ENCODE measurements around the gene GRIK4.

GRIK4 gene

DNA sequence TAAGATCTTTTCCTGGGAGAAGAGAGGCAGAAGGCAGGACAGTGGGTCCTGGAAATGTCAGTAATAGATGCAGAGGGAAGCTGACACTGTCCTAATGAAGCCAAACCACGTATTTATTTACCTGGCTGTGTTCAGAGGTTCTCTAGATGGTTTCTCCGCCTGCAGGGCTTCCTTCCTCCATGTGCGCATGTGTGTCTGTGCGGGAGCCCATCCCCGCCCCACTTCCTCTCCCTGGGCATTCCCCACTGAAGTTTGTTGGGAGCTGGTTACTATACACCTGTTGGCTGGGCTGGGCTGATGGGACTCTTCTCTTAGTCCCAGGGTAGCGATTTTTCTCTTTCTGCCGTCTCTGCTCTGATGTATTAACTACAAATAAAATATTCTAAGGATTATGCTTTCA is 307.5 kb downstream of the GRIK4 start:
- no peak for FAIRE-seq
- DNase-seq (ENCODE audit: insufficient read length, low spot score) = no peak

DNA sequence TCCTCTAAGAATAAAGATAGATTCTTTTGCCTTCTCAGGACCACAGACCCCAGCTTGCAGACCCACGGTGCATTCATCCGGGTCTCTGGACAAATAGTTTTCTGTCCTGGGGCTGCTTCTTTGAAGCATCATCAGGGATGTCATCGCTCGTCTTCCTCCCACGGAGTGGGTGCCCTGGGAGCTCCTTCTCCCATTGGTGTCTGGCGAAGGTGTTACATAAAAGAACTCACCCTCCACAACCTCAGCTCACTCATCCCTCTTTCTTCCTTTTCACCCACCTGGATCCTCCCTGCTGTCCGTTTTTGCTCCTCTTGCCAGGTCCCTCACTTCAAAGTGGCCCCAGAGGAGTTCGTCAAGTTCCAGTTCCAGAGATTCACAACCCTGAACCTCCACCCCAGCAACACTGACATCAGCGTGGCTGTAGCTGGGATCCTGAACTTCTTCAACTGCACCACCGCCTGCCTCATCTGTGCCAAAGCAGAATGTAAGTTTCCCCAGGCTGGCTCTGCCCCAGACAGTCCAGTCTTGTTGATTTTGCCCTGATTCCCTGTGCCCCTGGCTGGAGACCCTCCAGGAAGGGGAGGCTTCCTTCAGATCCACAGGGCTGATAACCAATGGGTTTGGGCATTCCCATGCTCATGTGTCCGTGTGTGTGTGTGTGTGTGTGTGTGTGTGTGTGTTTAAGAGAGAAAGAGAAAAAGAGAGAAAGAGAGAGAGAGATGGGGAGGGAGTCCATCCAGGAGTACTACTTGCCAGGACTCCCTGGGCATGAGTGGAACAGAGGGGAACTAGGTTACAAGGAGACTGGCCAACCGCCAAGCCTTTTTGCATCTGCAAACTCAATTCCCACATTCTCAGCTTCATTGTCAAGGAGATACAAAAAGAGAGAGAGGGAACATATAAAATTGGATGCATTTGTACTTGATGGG is 308.2 kb downstream of the GRIK4 start:
- FAIRE-seq = no peak
- DNase-seq (ENCODE audit: insufficient read length, low spot score) = no peak

- no peak for FAIRE-seq
- DNase-seq (ENCODE audit: insufficient read length, low spot score) = no peak
Measured at GRCh38 chr11:120823159-120823558, 311.6 kb downstream of the GRIK4 start.

DNA sequence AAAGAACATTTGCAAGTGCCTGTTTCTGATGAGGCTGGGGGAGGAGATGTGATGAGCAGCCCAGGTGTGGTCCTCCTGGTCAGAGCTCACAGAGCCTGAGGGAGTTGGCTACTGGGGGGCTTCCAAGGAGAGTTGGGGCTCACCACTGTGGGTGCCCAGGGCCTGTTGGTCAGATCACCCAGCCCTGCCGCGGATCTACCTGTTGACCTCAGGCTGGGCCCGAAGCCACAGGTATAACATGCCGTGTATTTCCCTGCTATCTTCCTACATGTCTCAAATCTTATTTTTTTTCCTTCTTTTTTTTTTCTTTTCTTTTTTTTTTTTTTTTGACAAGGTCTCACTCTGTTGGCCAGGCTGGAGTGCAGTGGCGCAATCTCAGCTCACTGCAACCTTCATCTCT is 312.7 kb downstream of the GRIK4 start:
- no peak for FAIRE-seq

GRCh38 chr11:120827198-120827597 is 315.6 kb downstream of the GRIK4 start:
- FAIRE-seq = no peak
- no peak for DNase-seq (ENCODE audit: insufficient read length, low spot score)

More for the DNA sequence above, 312.7 kb downstream of the GRIK4 start:
- no peak for DNase-seq (ENCODE audit: insufficient read length, low spot score)

DNA sequence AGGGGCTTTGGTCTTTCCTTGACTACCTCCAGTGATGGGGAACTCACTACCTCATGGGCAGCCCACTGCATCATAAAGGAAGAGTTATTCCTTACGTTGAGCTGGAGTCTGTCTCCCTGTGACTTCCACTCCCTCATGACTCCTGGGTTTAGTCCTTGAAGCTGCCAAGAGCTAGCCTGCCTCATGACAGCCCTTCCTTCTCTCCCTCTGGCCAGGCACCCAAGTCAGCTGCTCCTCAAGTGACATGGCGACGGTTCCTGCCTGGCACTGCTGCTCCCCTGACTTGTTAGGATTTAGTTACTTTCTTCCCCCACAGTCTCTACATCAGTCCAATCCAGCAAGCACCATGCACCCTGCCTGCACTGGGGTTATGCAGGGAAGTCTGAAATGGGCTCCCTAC is 316.3 kb downstream of the GRIK4 start:
- FAIRE-seq (no peak), DNase-seq (ENCODE audit: insufficient read length, low spot score) (no peak)

GRCh38 chr11:120828847-120829246 is 317.3 kb downstream of the GRIK4 start:
- DNase-seq (ENCODE audit: insufficient read length, low spot score) = no peak
- no peak for FAIRE-seq

- no peak for DNase-seq (ENCODE audit: insufficient read length, low spot score)
- FAIRE-seq = no peak
Measured at GRCh38 chr11:120830085-120830620, 318.6 kb downstream of the GRIK4 start.

GRCh38 chr11:120832481-120833238 is 321.1 kb downstream of the GRIK4 start:
- FAIRE-seq = no peak
- DNase-seq (ENCODE audit: insufficient read length, low spot score) = no peak

DNA sequence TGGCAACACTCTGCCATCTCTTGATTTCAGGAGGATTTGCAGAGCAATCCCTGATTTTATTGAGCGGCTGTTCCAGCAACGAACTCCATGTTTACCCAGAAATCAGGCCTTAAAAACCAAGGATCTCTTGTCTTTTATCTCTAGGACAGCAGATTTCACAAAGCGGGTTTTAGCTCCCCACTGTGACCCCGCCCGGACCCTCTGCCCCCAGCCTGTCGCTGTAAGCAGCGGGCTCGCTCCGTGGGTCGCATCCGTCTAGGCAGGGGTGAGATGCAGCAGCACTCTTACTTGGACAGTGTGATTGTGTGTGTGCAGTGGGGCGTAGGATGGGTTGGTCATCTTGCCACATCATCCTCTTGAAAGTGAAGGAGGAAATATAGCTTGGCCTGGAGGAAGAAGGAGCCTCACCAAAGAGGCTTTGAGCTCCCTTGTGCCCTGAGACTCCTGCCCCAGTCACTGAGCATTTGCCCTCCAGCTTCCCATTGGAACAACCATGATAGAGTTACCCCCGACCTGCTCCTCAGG is 323.2 kb downstream of the GRIK4 start:
- FAIRE-seq (no peak), DNase-seq (ENCODE audit: insufficient read length, low spot score) (no peak)

DNA sequence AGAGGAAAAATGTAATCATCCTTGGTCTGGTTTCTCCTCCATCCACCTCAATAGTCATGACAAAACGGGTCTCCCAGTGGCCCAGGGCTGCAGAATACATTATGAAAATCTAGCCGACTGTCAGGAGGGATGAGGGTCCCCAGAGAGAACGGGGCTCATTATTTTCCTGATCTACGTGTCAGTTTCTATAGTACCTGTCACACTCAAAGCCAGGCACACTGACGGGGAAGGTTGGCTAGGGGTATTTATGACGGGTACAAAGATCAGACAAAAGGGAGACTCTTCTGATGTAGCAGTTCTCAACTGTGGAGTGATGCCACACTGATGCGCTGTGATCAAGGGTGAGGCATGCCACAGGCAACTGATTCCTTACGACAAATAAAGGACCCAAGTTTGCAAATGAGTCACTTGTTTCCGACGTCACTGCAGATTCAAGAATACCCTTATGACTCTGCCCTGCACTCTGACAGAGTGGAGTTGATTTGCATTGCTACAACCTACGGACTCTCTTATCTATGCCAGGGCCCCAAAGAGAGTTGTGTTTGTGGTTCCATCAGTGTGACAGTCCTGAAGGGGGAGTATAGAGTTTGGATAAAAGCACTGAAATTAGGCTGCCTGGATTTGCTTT is 324.2 kb downstream of the GRIK4 start:
- no peak for FAIRE-seq
- no peak for DNase-seq (ENCODE audit: insufficient read length, low spot score)

- DNase-seq (ENCODE audit: insufficient read length, low spot score) (no peak), FAIRE-seq (no peak)
Measured at GRCh38 chr11:120837696-120838095, 326.1 kb downstream of the GRIK4 start.

DNA sequence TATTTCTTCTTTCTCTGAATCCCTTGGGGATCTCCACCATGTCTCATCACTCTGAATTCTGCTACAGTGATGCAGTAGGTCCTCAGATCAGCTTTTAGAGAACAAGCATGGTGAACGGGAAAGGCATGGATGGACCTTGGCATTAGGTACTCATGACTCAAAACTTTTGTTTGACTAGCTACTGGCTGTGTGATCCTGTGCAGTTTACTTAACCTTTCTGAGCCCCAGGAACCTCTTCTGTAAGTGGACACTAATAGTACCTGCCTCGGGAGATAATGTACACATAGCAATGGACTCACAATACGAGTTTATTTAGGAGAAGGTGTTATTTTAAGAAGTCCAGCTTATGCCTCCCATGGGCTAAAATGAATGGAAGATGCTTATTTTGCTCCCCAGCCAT is 327.7 kb downstream of the GRIK4 start:
- no peak for DNase-seq (ENCODE audit: insufficient read length, low spot score)
- no peak for FAIRE-seq

DNA sequence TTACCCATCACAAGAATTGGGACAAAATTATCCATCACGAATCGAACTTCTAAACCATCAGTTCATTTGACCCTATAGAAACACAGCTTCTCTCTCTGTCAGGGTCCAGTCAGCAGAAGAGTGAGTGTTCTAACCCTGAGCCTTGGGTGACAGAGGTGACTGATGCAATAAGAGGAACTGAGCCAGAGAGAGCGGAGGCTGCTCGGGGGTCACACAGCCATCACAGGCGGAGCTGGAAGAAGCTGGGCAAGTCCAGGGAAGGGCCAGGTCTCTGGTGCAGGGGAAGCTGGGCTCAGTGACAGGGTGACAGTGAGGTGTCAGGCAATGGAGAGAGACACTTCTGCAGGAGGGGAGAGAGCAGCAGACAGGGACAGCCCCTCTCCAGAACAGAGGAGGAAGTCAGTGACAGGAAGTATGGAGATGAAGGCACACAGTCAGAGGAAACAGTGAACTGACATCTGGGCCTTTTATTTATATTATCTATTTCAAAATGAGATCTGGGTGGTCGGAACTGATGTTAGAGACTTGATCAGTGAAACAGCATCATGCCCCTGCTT is 328.4 kb downstream of the GRIK4 start:
- no peak for DNase-seq (ENCODE audit: insufficient read length, low spot score)
- no peak for FAIRE-seq

- DNase-seq (ENCODE audit: insufficient read length, low spot score) (no peak), FAIRE-seq (no peak)
Measured at GRCh38 chr11:120840661-120841060, 329.1 kb downstream of the GRIK4 start.

DNA sequence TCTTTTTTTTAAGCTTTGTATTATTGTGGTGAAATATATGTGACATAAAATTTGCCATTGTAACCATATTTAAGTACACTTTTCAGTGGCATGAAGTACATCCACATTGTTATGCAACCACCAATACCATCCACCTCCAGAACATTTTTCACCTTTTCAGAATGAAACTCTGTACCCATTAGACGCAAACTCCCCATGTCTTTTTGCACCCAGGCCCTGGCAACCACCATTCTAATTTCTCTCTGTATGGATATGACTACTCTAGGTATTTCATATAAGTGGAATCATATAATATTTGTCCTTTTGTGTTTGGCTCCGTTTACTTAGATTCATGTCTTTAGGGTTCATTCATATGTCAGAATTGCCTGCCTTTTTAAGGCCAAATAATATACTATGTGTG is 329.5 kb downstream of the GRIK4 start:
- no peak for FAIRE-seq
- no peak for DNase-seq (ENCODE audit: insufficient read length, low spot score)

GRCh38 chr11:120842195-120842594 is 330.6 kb downstream of the GRIK4 start:
- FAIRE-seq = no peak
- no peak for DNase-seq (ENCODE audit: insufficient read length, low spot score)

- DNase-seq (ENCODE audit: insufficient read length, low spot score) = no peak
- no peak for FAIRE-seq
Measured at GRCh38 chr11:120853435-120853834, 341.9 kb downstream of the GRIK4 start.

DNA sequence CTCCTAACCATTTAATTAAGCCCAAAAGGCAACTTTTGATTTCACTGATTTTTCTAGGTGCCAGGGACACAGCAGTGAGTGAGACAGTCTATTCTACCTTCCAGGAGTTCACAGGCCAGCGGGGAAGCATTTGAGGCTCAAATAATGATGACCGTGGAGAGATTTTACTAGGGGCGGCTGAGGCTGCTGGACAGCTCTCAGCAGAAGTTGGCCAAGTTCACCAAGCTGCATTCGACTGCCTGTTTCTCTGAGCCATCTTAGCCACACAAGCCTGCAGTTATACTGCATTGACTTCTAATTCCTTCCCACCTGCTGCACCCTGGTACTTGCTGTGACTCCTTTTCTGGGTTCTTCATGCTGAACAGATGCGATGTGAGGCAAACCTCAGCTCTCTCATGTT is 343.4 kb downstream of the GRIK4 start:
- DNase-seq (ENCODE audit: insufficient read length, low spot score) (no peak), FAIRE-seq (no peak)

- DNase-seq (ENCODE audit: insufficient read length, low spot score) = no peak
- no peak for FAIRE-seq
Measured at GRCh38 chr11:120857508-120857907, 346.0 kb downstream of the GRIK4 start.

DNA sequence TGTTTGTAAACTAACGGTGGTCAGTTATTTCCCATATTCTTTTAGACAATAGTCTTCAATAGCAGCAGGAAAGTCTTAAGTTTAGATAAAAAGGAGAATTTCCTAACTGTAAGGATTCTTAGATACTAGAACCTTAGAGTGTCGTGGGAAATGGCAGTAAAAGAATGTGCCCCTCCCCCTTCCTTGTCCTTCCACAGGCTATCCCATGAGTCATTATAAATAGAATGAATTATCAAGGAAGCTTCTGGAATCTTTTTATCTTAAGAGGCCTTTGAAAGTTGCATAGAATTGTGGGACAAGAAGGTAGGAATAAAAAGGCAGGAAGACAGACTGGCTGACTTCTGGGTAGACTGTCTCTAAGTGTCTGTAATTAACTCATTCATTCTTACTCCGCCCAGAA is 347.2 kb downstream of the GRIK4 start:
- FAIRE-seq (no peak), DNase-seq (ENCODE audit: insufficient read length, low spot score) (no peak)
